Measurements from ENCODE around the gene ABCC5. TPM values are rescaled to one million over a fixed set of nuclear protein-coding genes. Genes with fewer than 3 reads are reported as not detected.

ABCC5 gene
- total RNA-seq, 1 donor = 23.3 TPM

DNA sequence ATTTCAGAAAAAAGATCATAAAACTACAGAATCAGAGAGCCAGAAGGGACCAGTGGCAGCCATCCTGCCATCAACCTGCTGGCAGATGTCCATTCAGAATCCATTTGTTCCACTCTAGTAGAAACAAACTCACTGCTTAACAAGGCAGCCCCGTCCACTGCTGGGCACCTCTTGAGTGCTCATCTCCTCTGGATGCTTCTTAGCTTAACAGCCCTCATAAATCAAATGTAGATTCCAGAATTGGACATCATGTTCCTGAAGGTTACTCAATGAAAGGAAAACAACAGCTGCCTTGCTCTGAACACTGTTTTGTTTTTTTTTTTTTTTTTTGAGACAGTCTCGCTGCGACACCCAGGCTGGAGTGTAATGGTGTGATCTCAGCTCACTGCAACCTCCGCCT lies 37.3 kb downstream of the ABCC5 start:
- H3K4me3 ChIP-seq (ENCODE audit: low read depth, low read length) = no peak overlapping the region
- DNase-seq (ENCODE audit: low read depth) = peak; percentile 87
- TF ChIP-seq, protein P1, sequence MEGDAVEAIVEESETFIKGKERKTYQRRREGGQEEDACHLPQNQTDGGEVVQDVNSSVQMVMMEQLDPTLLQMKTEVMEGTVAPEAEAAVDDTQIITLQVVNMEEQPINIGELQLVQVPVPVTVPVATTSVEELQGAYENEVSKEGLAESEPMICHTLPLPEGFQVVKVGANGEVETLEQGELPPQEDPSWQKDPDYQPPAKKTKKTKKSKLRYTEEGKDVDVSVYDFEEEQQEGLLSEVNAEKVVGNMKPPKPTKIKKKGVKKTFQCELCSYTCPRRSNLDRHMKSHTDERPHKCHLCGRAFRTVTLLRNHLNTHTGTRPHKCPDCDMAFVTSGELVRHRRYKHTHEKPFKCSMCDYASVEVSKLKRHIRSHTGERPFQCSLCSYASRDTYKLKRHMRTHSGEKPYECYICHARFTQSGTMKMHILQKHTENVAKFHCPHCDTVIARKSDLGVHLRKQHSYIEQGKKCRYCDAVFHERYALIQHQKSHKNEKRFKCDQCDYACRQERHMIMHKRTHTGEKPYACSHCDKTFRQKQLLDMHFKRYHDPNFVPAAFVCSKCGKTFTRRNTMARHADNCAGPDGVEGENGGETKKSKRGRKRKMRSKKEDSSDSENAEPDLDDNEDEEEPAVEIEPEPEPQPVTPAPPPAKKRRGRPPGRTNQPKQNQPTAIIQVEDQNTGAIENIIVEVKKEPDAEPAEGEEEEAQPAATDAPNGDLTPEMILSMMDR (IDR thresholded peaks at IDR 0.05; ENCODE audit: insufficient read depth, low read depth, low read length) = no peak

DNA sequence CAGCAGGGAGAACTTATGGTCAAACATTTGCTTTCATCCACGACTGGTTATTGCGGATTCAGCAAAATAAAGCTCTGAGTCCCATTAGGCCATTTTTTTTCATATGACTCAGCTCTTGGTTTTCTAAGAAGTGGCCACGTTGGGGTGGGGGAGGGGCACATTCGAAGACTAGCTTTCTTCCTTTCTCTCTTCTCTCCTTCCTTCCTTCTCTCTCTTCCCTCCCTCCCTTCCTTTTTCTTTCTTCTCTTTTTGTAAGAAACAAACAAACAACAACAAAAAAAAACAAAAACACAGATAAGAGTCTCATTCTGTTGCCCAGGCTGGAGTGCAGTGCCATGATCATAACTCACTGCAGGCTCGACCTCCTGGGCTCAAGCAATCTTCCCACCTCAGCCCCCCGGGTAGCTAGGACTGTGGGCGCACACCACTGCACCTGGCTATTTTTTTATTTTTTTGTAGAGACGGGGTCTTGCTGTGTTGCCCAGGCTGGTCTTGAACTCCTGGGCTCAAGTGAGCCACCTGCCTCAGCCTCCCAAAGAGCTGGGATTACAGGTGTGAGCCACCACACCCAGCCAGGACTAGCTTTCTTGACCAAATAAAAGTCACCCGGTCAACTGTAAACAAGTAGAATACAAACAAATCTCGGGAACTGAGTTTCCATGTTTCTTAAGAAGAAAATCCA lies 41.6 kb downstream of the ABCC5 start:
- TF ChIP-seq, protein P1 (IDR thresholded peaks at IDR 0.05; ENCODE audit: insufficient read depth, low read depth, low read length) = no peak
- DNase-seq (ENCODE audit: low read depth) = peak; percentile 50
- H3K4me3 ChIP-seq (ENCODE audit: low read depth, low read length) = no peak overlapping the region

DNA sequence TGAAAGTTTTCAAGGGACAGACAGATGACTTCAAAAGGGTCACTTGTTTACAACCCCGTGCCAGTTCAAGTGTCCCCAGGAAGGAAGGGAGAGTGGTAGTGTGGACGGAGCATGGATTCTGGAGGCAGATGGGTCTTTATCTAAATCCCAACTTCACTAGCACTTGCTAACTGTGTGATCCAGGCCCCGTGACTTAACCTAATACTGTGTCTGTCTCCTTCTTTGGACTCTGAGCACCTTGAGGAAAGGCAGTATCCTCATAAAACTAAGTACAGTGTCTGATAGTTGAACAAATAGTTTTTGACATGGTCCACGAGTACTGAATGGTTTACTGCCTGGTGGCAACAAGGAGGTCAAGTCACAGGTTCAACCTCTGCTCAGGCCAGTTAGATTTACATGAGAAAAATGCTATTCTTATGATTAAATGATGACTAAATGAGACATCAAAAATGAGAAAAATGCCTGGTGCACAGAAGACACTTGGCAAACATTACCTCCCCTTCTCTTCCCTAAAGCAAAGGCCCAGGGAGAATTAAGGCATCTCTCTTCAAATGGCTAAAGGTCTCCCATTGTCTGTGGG lies 48.9 kb downstream of the ABCC5 start:
- DNase-seq (ENCODE audit: low read depth) = no peak
- TF ChIP-seq, protein P1 (IDR thresholded peaks at IDR 0.05; ENCODE audit: insufficient read depth, low read depth, low read length) = no peak
- no peak overlapping the region for H3K4me3 ChIP-seq (ENCODE audit: low read depth, low read length)

DNA sequence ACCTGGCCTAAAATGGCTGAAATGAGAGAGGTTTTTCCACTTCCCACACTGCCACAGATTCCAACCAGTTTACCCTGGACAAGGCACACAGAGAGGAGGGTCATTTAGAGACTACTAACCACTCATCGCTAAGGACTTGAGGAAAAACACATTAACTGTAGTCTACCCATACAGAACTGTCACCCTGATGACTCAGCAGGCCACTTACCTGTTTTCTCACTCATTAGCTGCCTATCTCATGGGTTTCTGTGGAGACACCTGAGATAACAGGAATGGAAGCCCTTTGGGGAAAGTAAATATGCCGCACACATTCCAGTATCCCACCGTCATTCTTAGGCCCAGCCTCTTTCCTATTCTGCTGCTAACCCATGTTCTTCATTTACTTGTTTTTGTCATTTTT lies 50.0 kb downstream of the ABCC5 start:
- DNase-seq (ENCODE audit: low read depth) = no peak
- TF ChIP-seq, protein P1 (IDR thresholded peaks at IDR 0.05; ENCODE audit: insufficient read depth, low read depth, low read length) = no peak
- no peak overlapping the region for H3K4me3 ChIP-seq (ENCODE audit: low read depth, low read length)

DNA sequence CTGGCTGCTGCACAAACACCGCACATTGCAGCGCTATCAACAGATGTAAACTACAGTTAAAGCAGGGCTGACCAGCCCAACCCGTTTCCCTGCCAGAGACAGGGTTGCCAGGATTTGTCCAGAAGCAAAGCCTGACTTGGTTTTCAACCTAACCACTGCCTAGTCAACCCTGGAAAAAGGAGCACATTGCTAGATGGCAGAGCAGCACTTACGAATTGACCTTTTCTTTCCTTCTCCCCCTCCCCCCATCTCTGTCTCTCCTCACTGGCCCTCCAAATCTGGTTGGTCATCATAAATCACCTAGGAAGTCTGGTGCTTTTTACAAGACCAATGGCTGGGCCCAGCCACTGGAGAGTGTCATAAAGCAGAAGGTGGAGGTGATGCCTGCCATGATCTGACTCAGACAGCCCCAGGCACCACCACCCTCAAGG lies 51.3 kb downstream of the ABCC5 start:
- H3K4me3 ChIP-seq (ENCODE audit: low read depth, low read length) = no peak overlapping the region
- no peak for DNase-seq (ENCODE audit: low read depth)
- TF ChIP-seq, protein P1 (IDR thresholded peaks at IDR 0.05; ENCODE audit: insufficient read depth, low read depth, low read length) = no peak

DNA sequence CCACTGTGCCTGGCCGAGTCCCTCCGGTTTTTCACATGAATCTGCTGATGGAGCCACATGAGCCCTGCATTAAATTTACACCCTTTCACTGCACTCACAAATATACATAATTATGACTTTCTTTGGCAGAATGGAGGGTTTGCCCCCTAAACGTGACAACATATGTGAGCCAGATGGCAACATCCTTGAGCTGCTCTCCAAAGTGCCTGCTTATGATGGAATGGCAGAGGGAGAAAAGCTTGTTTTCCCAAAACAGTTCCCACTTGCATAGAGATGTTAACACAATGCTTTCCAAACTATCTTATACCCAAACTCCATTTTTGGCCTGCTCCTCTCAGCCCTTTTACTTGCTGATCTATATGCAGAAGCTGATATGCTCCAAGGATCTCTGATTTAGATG lies 54.9 kb downstream of the ABCC5 start:
- TF ChIP-seq, protein P1 (IDR thresholded peaks at IDR 0.05; ENCODE audit: insufficient read depth, low read depth, low read length) = no peak
- H3K4me3 ChIP-seq (ENCODE audit: low read depth, low read length) = no peak overlapping the region
- no peak for DNase-seq (ENCODE audit: low read depth)

Data from fibroblast of villous mesenchyme (primary cell).